Loucy (cell line): ENCODE measurements around the gene EDC4.
A peak's percentile ranks its signal among the peaks of the same experiment; 100 is the strongest.

Experiments
- H2AFZ ChIP-seq: fragments of 200-600 bp; sonication (generic); 2 replicates; pipeline ENCODE4 v1.6.0; 2016; ENCODE audit warnings: antibody characterized with exemption, mild to moderate bottlenecking, low read length, moderate library complexity
- H3F3A ChIP-seq: fragments of 200-600 bp; 2 replicates; pipeline ENCODE4 v1.6.0; 2016; ENCODE audit warnings: antibody characterized with exemption, low read depth, mild to moderate bottlenecking
- H3K27me3 ChIP-seq: fragments of 200-600 bp; sonication (generic); 2 replicates; pipeline ENCODE4 v1.6.1; 2014; ENCODE audit warnings: low read length, mild to moderate bottlenecking; ENCODE audit not compliant: insufficient read depth, poor library complexity, severe bottlenecking
- H3K36me3 ChIP-seq: fragments of 200-600 bp; sonication (generic); 2 replicates; pipeline ENCODE4 v1.6.1; 2016; ENCODE audit warnings: low read length; ENCODE audit not compliant: insufficient read depth
- H3K4me1 ChIP-seq: fragments of 200-600 bp; sonication (generic); 2 replicates; pipeline ENCODE4 v1.5.1; 2014; ENCODE audit warnings: low read length, mild to moderate bottlenecking; ENCODE audit not compliant: insufficient read depth, poor library complexity, severe bottlenecking
- H3K4me2 ChIP-seq: fragments of 200-600 bp; sonication (generic); 2 replicates; pipeline ENCODE4 v1.6.0; 2014; ENCODE audit warnings: antibody characterized with exemption, low read length, low read depth, mild to moderate bottlenecking; ENCODE audit not compliant: poor library complexity, severe bottlenecking
- H3K4me3 ChIP-seq: fragments of 200-600 bp; sonication (generic); 2 replicates; pipeline ENCODE4 v1.5.1; 2014; ENCODE audit warnings: low read length, mild to moderate bottlenecking, mixed read lengths; ENCODE audit not compliant: poor library complexity, severe bottlenecking
- H3K79me2 ChIP-seq: fragments of 200-600 bp; sonication (generic); 2 replicates; pipeline ENCODE4 v1.6.1; 2014; ENCODE audit warnings: low read length; ENCODE audit not compliant: insufficient read depth
- H3K9ac ChIP-seq: fragments of 200-600 bp; sonication (generic); 2 replicates; pipeline ENCODE4 v1.6.0; 2014; ENCODE audit warnings: mild to moderate bottlenecking, low read depth, low read length, moderate library complexity; ENCODE audit not compliant: poor library complexity, severe bottlenecking
- H3K9me2 ChIP-seq: fragments of 200-600 bp; sonication (generic); replicated peaks from 2 replicates; pipeline ENCODE4 v1.6.1; 2016; ENCODE audit warnings: low read depth, low read length, mixed read lengths
- H3K9me3 ChIP-seq: fragments of 200-600 bp; sonication (generic); 2 replicates; pipeline ENCODE4 v1.6.1; 2014; ENCODE audit warnings: mild to moderate bottlenecking, antibody characterized with exemption, low read length, low read depth; ENCODE audit not compliant: insufficient read depth
- H4K20me1 ChIP-seq: fragments of 200-600 bp; sonication (generic); 2 replicates; pipeline ENCODE4 v1.6.0; 2014; ENCODE audit warnings: antibody characterized with exemption, low read length, mild to moderate bottlenecking; ENCODE audit not compliant: insufficient read depth, poor library complexity, severe bottlenecking
- CTCF ChIP-seq: fragments of 200-600 bp; sonication (generic); conservative IDR thresholded peaks from 2 replicates; pipeline ENCODE4 v1.5.1; 2014; ENCODE audit warnings: mild to moderate bottlenecking, antibody characterized with exemption, low read length
- EZH2phosphoT487 ChIP-seq: fragments of 200-600 bp; IDR thresholded peaks from 2 replicates; pipeline ENCODE4 v1.6.1; 2018; ENCODE audit warnings: antibody characterized with exemption, mild to moderate bottlenecking, moderate library complexity, borderline replicate concordance

The EDC4 gene

GRCh38 chr16:67848118-67848517 lies 24.7 kb upstream of the EDC4 start:
- Histone ChIP-seq H3K36me3 (no peaks in the 10 kb centered on the region), H3F3A (no peaks in the 10 kb centered on the region), H3K4me3 (peak overlapping the region; percentile 84), H4K20me1 (peaks cover 35% of the 10 kb centered on the region), H3K9ac (peak overlapping the region; percentile 87), H3K79me2 (peaks cover 88% of the 10 kb centered on the region), H3K9me3 (no peaks in the 10 kb centered on the region), H3K27me3 (peaks cover 4% of the 10 kb centered on the region), H2AFZ (no peak overlapping the region), H3K4me2 (peak overlapping the region; percentile 96), H3K9me2 (no peaks in the 10 kb centered on the region), H3K4me1 (peaks cover 41% of the 10 kb centered on the region)
- no peak for TF ChIP-seq CTCF
- no peak for TF ChIP-seq EZH2phosphoT487

GRCh38 chr16:67853670-67854069 lies 19.2 kb upstream of the EDC4 start:
- peaks cover 41% of the 10 kb centered on the region for H4K20me1 ChIP-seq
- H3F3A ChIP-seq: no peaks in the 10 kb centered on the region
- no peak for TF ChIP-seq EZH2phosphoT487
- no peak for TF ChIP-seq CTCF
- H3K9me2 ChIP-seq: no peaks in the 10 kb centered on the region
- no peak overlapping the region for H3K4me3 ChIP-seq
- no peak overlapping the region for H3K4me2 ChIP-seq
- H3K27me3 ChIP-seq: no peaks in the 10 kb centered on the region
- H2AFZ ChIP-seq: no peak overlapping the region
- no peaks in the 10 kb centered on the region for H3K36me3 ChIP-seq
- H3K4me1 ChIP-seq: peaks cover 16% of the 10 kb centered on the region
- no peak overlapping the region for H3K9ac ChIP-seq
- H3K79me2 ChIP-seq: peaks cover 94% of the 10 kb centered on the region
- no peaks in the 10 kb centered on the region for H3K9me3 ChIP-seq

GRCh38 chr16:67855789-67856188 lies 17.1 kb upstream of the EDC4 start:
- no peak overlapping the region for H3K4me2 ChIP-seq
- H3F3A ChIP-seq: no peaks in the 10 kb centered on the region
- no peaks in the 10 kb centered on the region for H3K27me3 ChIP-seq
- TF ChIP-seq CTCF: no peak
- no peak for TF ChIP-seq EZH2phosphoT487
- H3K9ac ChIP-seq: no peak overlapping the region
- peaks cover 11% of the 10 kb centered on the region for H3K4me1 ChIP-seq
- H3K9me2 ChIP-seq: no peaks in the 10 kb centered on the region
- peaks cover 94% of the 10 kb centered on the region for H3K79me2 ChIP-seq
- H3K36me3 ChIP-seq: peaks cover 8% of the 10 kb centered on the region; the same call in 1 of the 2 replicates
- H3K4me3 ChIP-seq: no peak overlapping the region
- peaks cover 44% of the 10 kb centered on the region for H4K20me1 ChIP-seq
- H3K9me3 ChIP-seq: no peaks in the 10 kb centered on the region
- no peak overlapping the region for H2AFZ ChIP-seq
